C4-2B (cell line): ENCODE results near the gene MBOAT1.

Experiments used
- CTCF ChIP-seq: fragments of 450-650 bp; conservative IDR thresholded peaks from 2 replicates; pipeline ENCODE4 v1.5.1; 2017; ENCODE audit warnings: mild to moderate bottlenecking
- ZFX ChIP-seq: fragments of 450-650 bp; IDR thresholded peaks from 2 replicates; pipeline ENCODE4 v1.6.1; 2017

GRCh38 chr6:20210158-20210557 lies 2.1 kb downstream of the MBOAT1 start:
- TF ChIP-seq CTCF (no peak), ZFX (no peak)
